ENCODE measurements around the gene GLE1. TPM values are rescaled to one million over a fixed set of nuclear protein-coding genes. Genes with fewer than 3 reads are reported as not detected.

The GLE1 gene
- total RNA-seq, 1 experiment from 2014 or later, result 34.1 TPM

- CTCF ChIA-PET, result interaction anchor here (1.0 kb wide), 1 partner anchor 35 kb away, joined by 3 read pairs; no protein-coding TSS in a partner anchor
- no peaks in the 10 kb centered on the region for H3K27me3 Mint-ChIP-seq (ENCODE audit: insufficient read depth, unreplicated experiment)
- H3K27ac Mint-ChIP-seq (ENCODE audit: low read depth, unreplicated experiment), result peak overlapping the region; percentile 96
- DNase-seq (ENCODE audit: unreplicated experiment), result peak; percentile 78
- H3K4me1 Mint-ChIP-seq (ENCODE audit: insufficient read depth, unreplicated experiment), result no peaks in the 10 kb centered on the region
- POLR2A ChIA-PET, result no interaction called here
- peak overlapping the region; percentile 98 for H3K4me3 Mint-ChIP-seq (ENCODE audit: unreplicated experiment)
- BruUV-seq (replicated peaks), result no TSS peak
- no peaks in the 10 kb centered on the region for H3K9me3 Mint-ChIP-seq (ENCODE audit: unreplicated experiment)
- intact Hi-C loops (cut with micrococcal nuclease), result loop anchor here (1.0 to 5.0 kb wide), 3 partner anchors 96 to 181 kb away; partner anchors contain the start of gene SPTAN1
- TF ChIP-seq, protein P1, sequence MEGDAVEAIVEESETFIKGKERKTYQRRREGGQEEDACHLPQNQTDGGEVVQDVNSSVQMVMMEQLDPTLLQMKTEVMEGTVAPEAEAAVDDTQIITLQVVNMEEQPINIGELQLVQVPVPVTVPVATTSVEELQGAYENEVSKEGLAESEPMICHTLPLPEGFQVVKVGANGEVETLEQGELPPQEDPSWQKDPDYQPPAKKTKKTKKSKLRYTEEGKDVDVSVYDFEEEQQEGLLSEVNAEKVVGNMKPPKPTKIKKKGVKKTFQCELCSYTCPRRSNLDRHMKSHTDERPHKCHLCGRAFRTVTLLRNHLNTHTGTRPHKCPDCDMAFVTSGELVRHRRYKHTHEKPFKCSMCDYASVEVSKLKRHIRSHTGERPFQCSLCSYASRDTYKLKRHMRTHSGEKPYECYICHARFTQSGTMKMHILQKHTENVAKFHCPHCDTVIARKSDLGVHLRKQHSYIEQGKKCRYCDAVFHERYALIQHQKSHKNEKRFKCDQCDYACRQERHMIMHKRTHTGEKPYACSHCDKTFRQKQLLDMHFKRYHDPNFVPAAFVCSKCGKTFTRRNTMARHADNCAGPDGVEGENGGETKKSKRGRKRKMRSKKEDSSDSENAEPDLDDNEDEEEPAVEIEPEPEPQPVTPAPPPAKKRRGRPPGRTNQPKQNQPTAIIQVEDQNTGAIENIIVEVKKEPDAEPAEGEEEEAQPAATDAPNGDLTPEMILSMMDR (IDR thresholded peaks at IDR 0.05; ENCODE audit: unreplicated experiment), result no peak
- H3K36me3 Mint-ChIP-seq (ENCODE audit: insufficient read depth, unreplicated experiment), result peaks cover 21% of the 10 kb centered on the region
Measured at GRCh38 chr9:128456613-128457061, 47.9 kb upstream of the GLE1 start.

- Mint-ChIP-seq H3K36me3 (ENCODE audit: insufficient read depth, unreplicated experiment) (peaks cover 27% of the 10 kb centered on the region), H3K4me3 (ENCODE audit: unreplicated experiment) (peak overlapping the region; percentile 98), H3K27me3 (ENCODE audit: insufficient read depth, unreplicated experiment) (no peaks in the 10 kb centered on the region), H3K27ac (ENCODE audit: low read depth, unreplicated experiment) (peak overlapping the region; percentile 96), H3K9me3 (ENCODE audit: unreplicated experiment) (no peaks in the 10 kb centered on the region), H3K4me1 (ENCODE audit: insufficient read depth, unreplicated experiment) (no peaks in the 10 kb centered on the region)
- ChIA-PET CTCF (interaction anchor here (0.7 to 1.0 kb wide), 2 partner anchors 34 to 81 kb away, joined by 3 read pairs; no protein-coding TSS in a partner anchor), POLR2A (interaction anchor here (1.0 kb wide), 1 partner anchor 97 kb away, joined by 3 read pairs; no protein-coding TSS in a partner anchor)
- no peak for DNase-seq (ENCODE audit: unreplicated experiment)
- intact Hi-C loops (cut with micrococcal nuclease), result loop anchor here (5.0 kb wide), 2 partner anchors 95 to 180 kb away; partner anchors contain the start of gene SPTAN1
- BruUV-seq (replicated peaks), result TSS peak; percentile 31
- TF ChIP-seq, protein P1 (IDR thresholded peaks at IDR 0.05; ENCODE audit: unreplicated experiment), result no peak
Measured at GRCh38 chr9:128457207-128457606, 47.3 kb upstream of the GLE1 start.

DNA sequence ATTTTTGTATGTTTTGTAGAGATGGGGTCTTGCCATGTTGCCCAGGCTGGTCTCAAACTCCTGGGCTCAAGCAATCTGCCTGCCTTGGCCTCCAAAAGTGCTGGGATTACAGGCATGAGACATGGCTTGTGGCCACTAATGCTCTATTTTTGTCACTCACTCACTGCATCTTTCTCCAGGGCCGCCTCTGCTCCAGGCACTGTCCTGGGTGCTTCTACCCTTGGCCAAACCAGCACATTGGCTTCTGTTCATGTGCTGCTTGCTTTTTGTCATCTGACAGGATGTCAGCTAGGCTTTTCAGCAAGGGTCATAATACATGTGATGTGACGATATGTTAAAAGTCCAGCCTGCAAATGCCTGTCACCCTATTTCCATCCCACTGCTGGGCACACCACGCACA lies 45.5 kb upstream of the GLE1 start:
- peaks cover 42% of the 10 kb centered on the region for H3K36me3 Mint-ChIP-seq (ENCODE audit: insufficient read depth, unreplicated experiment)
- intact Hi-C loops (cut with micrococcal nuclease), result loop anchor here (5.0 kb wide), 2 partner anchors 93 to 178 kb away; partner anchors contain the start of gene SPTAN1
- H3K27ac Mint-ChIP-seq (ENCODE audit: low read depth, unreplicated experiment), result no peak overlapping the region
- H3K4me1 Mint-ChIP-seq (ENCODE audit: insufficient read depth, unreplicated experiment), result no peaks in the 10 kb centered on the region
- DNase-seq (ENCODE audit: unreplicated experiment), result no peak
- ChIA-PET CTCF (interaction anchor here (0.9 kb wide), 1 partner anchor 17 kb away, joined by 3 read pairs; no protein-coding TSS in a partner anchor), POLR2A (interaction anchor here (0.7 kb wide), 1 partner anchor 125 kb away, joined by 3 read pairs; no protein-coding TSS in a partner anchor)
- H3K27me3 Mint-ChIP-seq (ENCODE audit: insufficient read depth, unreplicated experiment), result no peaks in the 10 kb centered on the region
- no peak overlapping the region for H3K4me3 Mint-ChIP-seq (ENCODE audit: unreplicated experiment)
- TF ChIP-seq, protein P1 (IDR thresholded peaks at IDR 0.05; ENCODE audit: unreplicated experiment), result no peak
- BruUV-seq (replicated peaks), result no TSS peak
- H3K9me3 Mint-ChIP-seq (ENCODE audit: unreplicated experiment), result no peaks in the 10 kb centered on the region

GRCh38 chr9:128469070-128469469 lies 35.4 kb upstream of the GLE1 start:
- BruUV-seq (replicated peaks), result no TSS peak
- TF ChIP-seq, protein P1 (IDR thresholded peaks at IDR 0.05; ENCODE audit: unreplicated experiment), result no peak
- DNase-seq (ENCODE audit: unreplicated experiment), result no peak
- ChIA-PET POLR2A (interaction anchor here (0.9 to 1.5 kb wide), 2 partner anchors 14 to 29 kb away, joined by 3 to 4 read pairs; no protein-coding TSS in a partner anchor), CTCF (interaction anchor here (0.9 to 1.2 kb wide), 2 partner anchors 128 to 167 kb away, joined by 3 to 4 read pairs; no protein-coding TSS in a partner anchor)
- Mint-ChIP-seq H3K9me3 (ENCODE audit: unreplicated experiment) (no peaks in the 10 kb centered on the region), H3K4me1 (ENCODE audit: insufficient read depth, unreplicated experiment) (peaks cover 6% of the 10 kb centered on the region), H3K27me3 (ENCODE audit: insufficient read depth, unreplicated experiment) (no peaks in the 10 kb centered on the region), H3K4me3 (ENCODE audit: unreplicated experiment) (no peak overlapping the region), H3K36me3 (ENCODE audit: insufficient read depth, unreplicated experiment) (peaks cover 38% of the 10 kb centered on the region), H3K27ac (ENCODE audit: low read depth, unreplicated experiment) (no peak overlapping the region)
- intact Hi-C loops (cut with micrococcal nuclease), result no loop called here
